Midbrain (tissue), 1 donor: ENCODE data around the gene COQ2.
"Not testable (repeated sequence)": the region's sequence is repeated elsewhere in the genome, so short reads cannot be mapped to it uniquely, and the experiment has no call there.

Experiments used
- DNase-seq: peaks from one replicate; lab custom pipeline; 2025; lab: John Stamatoyannopoulos, UW

COQ2 gene

GRCh38 chr4:83247415-83248357, 36.9 kb downstream of the COQ2 start:
- DNase-seq, result no peak

GRCh38 chr4:83241132-83241531, 43.5 kb downstream of the COQ2 start:
- DNase-seq, result no peak

DNA sequence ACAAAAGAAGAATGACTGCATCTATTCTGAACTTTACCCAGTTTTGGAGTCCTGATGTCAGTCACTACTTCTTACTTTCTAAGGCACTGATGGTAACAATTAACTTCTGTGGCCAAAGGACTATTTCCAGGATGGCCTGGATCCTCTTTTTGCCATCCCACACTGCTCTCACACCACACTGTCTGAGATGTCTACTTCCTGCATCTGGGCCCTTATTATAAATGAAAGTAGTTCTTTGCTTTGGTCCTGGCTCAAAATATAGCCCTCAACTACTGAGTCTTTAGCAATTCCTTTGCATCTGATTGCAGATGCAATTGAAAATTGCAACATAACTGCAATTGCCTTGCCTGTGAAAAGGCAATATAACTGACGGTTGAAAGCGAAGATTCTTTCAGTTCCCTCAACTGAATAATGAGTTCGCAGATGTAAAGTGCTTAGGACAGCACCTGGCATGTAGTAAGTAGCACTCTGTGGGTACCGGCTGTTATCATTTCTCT, 44.2 kb downstream of the COQ2 start:
- DNase-seq, result peak; percentile 13

- no peak for DNase-seq
These were observed 46.0 kb downstream of the COQ2 start for GRCh38 chr4:83238393-83239248.

DNA sequence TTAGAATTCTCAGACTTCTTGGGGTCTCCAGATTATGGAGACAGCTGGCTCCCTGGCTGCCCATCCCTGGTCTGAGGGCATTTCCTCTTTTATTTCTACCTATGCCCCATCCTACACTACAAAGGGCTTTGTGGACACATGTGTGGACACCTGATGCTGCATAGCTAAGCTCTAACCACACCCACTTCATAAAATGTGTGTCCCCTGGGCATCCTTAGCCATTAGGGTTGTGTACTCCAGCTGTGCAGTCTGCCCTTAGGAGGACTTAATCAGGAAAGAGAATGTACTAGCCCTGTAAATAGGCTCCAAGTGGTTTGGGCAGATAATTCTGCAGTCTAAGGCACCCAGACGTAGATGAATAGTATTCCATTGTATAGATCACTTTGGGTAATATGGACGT, 47.0 kb downstream of the COQ2 start:
- DNase-seq, result no peak

GRCh38 chr4:83235645-83236133, 48.9 kb downstream of the COQ2 start:
- not testable (repeated sequence) for DNase-seq

DNA sequence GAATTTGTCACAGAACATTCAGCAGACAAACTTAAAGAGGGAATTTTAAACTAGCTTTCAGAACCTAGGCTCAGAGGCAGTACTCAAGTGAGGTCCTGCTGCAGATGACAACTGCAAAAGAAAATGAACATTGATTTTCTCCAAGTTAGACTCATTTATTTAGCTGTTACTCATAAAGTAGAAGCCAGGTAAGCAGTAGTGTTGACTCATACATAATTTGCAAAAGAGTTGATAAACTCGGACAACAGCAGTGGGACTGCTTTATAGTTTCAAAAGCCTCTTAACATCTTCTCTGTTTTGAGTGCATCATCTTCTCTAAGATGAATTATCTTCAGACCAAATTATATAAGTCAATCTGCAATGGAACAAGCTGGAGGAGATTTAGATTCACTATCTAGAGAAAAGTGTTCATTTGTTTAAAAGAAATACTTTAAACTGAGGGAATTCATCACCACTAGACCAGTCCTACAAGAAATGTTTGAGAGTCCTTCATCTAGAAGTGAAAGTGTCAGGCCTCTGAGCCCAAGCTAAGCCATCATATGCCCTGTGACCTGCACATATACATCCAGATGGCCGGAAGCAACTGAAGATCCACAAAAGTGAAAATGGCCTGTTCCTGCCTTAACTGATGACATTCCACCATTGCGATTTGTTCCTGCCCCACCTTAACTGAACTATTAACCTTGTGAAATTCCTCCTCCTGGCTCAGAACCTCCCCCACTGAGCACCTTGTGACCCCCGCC, 49.5 kb downstream of the COQ2 start:
- DNase-seq, result no peak

- not testable (repeated sequence) for DNase-seq
These were observed 50.2 kb downstream of the COQ2 start for GRCh38 chr4:83234387-83234786.

DNA sequence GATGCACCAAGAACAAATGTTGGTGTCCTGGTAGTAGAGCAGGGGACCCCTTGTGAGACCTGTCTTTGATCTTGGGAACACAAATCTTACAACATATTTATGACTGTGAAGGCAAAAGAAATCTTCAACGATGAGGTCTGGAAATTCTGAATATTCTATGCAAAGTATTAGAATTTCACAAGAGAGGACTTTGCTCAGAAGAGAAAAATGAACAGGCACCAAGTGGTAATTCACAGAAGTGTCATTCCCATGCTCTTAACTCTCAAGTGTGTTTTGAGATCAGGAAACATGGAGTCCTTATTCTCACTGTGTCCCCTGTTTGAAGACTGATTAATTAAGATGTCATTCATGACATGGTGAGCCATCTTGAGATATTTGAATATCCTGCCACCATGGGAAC, 52.5 kb downstream of the COQ2 start:
- no peak for DNase-seq

GRCh38 chr4:83231620-83232076, 53.0 kb downstream of the COQ2 start:
- peak; percentile 17 for DNase-seq

DNA sequence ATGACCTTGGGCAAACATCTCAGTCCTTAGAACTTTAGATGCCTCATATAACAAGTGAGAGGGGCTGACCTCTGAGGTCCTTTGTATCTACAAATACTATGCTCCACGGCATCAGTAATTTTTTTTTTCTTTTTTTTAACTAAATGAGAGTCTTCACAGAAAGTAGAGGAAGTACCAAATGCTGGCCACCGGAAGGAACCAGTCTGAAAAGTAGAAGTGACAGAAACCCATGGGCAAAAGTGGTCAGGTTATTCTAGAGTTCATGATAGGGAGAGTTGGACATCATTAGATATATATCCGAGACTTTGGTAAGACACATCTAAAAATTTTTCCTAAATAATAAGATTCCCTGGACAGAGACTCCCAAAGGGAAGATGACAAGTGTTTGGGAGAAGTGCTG, 53.7 kb downstream of the COQ2 start:
- peak; percentile 2 for DNase-seq

- DNase-seq, result no peak
These were observed 54.8 kb downstream of the COQ2 start for GRCh38 chr4:83229791-83230190.

DNA sequence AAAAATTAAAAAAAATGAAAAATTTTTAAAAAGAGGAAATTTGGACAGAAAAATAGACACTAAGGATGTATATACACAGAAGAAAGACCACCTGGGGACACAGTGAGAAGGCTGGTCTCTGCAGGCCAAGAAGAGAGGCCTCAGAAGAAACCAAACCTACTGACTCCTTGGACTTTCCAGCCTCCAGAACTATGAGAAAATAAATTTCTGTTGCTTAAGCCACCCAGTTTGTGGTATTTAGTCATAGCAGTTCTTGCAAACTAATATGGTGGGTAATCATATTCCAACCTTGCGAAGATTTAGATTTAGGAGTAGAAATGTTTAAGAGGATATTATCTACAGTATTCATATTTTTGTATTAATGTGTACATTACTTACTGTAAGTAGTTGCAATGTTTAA, 56.4 kb downstream of the COQ2 start:
- no peak for DNase-seq

GRCh38 chr4:83224502-83225197, 59.9 kb downstream of the COQ2 start:
- DNase-seq, result no peak

DNA sequence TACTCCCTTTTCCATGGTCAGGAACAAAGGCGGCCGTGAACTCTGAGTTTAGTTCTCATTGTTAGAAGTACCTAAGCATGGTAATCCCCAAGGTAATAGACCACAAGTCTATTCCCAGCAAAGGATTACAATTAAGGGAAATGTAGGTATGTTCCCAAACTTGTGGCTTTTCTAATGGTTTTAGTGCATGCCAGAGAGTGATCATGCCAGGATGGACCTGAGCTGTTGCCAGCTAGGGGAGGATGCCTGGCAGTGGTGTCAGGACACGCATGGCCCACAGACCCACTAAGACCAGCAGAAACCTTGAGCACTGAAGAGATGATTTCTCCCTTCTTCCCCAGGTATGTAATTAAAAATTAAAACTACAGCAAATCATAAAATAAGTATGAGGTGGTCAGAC, 60.8 kb downstream of the COQ2 start:
- DNase-seq, result no peak

DNA sequence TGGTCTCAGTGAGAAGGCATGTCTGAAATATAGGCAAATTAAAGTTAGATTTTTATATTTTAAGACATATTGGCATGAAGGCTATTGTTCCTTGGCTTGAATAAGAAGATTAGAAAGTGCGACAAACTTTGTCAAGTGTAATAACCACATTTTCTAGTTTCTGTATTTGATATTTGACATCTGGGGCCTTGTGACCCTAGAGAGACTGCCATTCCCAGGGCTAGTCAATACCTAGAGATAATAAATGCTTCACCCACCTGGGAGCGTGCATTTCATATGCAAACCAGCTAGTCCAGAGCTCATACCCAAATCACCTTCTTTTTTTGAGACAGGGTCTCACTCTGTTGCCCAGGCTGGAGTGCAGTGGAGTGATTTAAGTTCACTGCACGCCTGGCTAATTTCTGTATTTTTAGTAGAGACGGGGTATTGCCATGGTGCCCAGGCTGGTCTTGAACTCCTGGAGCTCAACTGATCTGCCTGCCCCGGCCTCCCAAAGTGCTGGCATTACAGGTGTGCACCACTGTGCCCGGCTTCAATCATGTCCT, 62.6 kb downstream of the COQ2 start:
- no peak for DNase-seq

- no peak for DNase-seq
These were observed 65.0 kb downstream of the COQ2 start for GRCh38 chr4:83219344-83220331.

DNA sequence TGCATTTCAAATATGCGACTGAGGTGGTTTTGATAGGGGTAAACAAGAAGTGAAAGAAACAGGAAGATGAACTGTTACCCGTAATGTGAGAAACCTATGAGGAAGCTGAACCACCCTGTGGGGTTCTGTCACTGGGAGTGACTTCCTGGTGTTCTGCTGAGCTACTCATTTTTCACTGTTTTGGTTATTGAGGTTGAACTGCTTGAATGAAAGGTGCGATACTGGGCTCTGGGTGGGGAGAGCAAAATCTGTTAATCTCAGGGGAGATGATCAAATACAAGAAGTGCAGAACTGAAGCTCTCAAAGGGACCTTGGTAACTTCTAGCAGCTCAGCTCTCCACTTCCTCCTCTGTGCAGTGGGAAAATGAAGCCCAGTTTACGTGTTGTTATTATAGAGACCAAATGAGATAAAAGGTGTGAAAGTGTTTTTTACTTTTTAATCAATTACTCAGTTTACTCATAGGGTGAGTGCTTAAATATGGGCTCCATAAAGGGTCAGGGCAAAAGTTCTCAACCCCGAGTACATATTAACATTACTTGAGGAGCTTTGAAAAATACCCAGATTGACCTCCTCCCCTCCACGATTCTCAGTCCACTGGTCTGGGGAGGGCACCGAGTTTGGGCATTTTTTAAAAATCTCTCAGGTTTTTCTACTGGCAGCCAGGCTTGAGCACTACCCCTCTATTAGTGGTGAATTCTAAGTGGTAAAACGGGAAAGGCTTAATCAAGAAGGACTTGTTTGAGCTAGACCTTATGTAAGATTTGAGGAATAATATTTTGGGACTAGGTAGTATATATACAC, 66.7 kb downstream of the COQ2 start:
- peak; percentile 3 for DNase-seq
